DMS 273 (cell line): Measurements from ENCODE around the gene PRODH.
"Not testable (repeated sequence)": the region's sequence is repeated elsewhere in the genome, so short reads cannot be mapped to it uniquely, and the experiment has no call there.

Experiments used
- DNase-seq: peaks from one replicate; lab custom pipeline; 2025; ENCODE audit not compliant: unreplicated experiment; lab: John Stamatoyannopoulos, UW

The PRODH gene

DNA sequence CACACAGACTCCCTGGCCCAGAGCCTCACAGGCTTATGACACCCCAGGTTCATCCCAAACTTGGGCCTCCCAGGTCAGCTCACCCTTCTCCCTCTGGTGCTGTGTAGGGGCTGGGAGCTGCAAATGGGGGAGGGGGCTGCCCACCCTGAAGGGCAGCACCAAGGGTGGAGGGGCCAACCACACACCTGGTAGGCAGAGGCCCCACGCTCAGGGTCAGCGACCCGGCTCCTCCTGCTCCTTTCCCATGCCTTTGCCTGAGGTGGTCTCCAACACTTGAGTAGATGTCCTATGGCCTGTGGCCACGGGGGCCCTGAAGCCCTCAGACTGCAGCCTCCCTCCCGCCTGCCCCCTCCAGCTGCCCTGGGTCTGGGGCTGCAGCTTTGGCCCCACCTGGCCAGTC is 26.5 kb downstream of the PRODH start:
- DNase-seq = no peak

DNA sequence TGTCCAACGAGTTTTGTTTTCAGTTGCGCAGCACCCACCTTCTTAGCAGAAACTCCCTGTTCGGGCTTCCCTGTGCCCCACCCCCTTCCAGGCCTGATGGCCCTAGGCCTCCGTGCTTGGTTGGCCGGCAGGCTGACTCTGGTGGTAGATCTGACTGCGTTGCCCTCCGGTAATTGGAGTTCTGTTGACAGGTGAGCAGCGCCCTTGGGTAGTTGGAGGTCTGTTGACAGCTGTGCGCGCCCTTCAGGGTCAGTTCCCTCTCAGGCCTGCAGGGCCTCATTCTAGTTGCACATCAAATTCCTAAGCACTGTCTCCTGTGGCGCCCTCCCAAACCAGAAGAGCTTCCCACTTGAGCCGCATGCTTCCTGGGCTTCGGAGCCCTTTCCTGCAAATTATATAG is 29.2 kb downstream of the PRODH start:
- DNase-seq = no peak

DNA sequence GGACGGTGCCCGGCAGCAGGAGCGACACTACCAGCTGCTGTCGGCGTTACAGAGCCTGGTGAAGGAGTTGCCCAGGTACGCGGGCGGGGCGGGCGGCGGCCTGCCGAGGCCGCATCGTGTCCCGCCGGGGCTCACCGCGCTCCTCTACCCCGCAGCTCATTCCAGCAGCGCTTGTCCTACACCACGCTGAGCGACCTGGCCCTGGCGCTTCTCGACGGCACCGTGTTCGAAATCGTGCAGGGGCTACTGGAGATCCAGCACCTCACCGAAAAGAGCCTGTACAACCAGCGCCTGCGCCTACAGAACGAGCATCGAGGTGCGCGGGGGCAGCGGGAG is 29.7 kb downstream of the PRODH start:
- not testable (repeated sequence) for DNase-seq

DNA sequence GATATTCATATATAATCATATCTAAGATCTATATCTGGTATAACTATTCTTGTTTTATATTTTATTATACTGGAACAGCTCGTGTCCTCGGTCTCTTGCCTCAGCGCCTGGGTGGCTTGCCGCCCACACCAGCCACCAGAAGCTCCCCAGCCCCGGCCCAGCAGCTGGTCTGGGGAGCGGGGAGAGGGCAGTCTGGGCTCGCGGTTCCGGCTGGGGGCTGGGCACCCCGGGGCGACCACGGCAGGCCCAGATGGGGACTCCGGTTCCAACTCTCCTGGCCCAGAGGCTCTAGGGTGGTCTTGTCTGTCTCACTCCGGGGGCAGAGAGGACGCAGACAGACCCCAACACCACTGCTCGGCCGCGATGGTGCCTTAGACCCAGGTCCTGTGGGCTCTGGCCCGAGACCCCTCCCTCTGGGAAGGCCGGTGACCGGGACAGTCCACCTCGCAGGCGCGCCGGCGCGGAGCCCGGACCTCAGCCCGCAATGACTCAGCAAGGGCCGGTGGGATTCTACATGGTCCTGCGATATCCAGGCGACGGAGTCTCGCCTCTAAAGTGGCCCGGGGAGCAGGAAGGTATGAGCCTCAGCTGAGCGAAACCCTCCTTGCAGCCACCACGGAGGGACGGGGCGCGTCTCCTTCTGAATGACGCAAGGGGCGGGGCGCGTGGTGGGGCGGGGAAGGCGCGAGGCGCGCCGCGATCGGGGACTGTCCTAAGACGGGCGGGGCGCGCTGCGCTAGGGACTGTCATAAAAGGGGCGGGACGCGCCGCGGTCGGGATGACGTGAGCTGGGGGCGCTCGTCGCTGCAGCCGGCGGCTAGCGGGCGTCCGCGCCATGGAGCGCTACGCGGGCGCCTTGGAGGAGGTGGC is 30.3 kb downstream of the PRODH start, which contains the start of gene DGCR6:
Gene DGCR6 (plus strand): TSS at position 781 of the 870 bp plus-strand sequence. CDS start 55 bp downstream, at position 836.
- no peak for DNase-seq

DNA sequence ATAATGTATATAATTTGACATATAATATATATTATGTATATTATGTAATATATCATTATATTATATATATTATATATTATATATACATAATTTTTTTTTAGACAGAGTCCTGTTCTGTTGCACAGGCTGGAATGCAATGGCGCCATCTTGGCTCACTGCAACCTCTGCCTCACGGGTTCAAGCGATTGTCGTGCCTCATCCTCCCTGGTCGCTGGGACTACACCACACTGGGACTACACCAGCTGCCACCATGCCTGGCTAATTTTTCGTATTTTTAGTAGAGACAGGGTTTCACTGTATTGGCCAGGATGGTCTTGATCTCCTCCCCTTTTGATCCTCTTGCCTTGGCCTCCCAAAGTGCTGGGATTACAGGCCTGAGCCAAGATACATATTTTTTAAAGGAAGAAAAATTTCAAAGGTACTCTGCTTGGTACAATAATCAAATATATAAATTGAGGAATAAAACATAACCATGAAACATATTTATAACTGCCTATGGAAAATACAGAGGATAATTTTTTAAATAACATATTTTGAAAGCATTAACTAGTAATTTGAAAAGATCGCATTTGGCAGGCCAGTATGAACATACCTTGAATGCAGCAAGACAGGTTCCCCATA is 39.9 kb downstream of the PRODH start:
- not testable (repeated sequence) for DNase-seq

DNA sequence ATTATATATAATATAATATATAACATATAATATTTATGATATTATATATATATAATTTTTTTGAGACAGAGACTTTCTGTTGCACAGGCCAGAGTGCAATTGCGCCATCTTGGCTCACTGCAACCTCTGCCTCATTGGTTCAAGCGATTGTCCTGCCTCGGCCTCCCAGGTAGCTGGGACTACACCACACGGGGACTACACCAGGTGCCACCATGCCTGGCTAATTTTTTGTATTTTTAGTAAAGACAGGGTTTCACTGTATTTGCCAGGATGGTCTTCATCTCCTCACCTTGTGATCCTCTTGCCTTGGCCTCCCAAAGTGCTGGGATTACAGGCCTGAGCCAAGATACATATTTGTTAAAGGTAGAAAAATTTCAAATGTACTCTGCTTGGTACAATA is 42.3 kb downstream of the PRODH start:
- not testable (repeated sequence) for DNase-seq

DNA sequence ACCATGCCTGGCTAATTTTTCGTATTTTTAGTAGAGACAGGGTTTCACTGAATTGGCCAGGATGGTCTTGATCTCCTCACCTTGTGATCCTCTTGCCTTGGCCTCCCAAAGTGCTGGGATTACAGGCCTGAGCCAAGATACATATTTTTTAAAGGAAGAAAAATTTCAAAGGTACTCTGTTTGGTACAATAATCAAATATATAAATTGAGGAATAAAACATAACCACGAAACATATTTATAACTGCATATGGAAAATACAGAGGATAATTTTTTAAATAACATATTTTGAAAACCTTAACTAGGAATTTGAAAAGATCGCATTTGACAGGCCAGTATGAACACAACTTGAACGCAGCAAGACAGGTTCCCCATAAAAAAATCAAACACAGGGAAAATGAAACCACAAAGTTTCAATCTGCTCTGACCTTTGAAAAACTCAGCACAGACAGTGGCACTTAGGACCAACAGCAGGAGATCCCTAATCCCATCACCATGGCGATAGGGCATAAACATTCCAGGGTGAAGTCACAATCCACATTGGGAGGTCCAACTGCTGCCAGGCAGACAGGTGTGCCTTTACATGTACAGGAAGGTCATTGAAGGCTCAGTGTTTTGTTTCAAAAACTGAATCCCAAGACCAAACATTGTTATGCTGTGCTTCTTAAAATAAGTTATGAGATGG is 45.4 kb downstream of the PRODH start:
- not testable (repeated sequence) for DNase-seq

DNA sequence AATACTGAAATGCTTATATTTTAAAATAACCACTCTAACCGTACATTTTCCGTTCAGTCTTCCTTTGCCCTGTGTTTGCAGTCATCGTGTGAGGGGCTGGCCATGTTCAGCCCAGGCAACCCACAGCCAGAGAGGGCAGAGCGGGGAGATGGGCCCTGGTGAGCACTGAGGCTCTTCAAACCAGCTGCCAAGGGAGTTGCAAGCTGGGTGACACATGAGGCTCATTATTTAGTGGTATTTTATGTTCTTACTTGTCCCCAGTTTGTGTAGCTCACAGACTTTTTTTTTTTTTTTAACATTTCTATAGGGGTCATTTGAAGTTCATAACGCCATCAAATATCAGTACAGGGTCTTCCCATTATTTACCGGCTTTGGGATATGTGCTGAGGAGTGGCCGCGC is 48.0 kb downstream of the PRODH start:
- no peak for DNase-seq

DNA sequence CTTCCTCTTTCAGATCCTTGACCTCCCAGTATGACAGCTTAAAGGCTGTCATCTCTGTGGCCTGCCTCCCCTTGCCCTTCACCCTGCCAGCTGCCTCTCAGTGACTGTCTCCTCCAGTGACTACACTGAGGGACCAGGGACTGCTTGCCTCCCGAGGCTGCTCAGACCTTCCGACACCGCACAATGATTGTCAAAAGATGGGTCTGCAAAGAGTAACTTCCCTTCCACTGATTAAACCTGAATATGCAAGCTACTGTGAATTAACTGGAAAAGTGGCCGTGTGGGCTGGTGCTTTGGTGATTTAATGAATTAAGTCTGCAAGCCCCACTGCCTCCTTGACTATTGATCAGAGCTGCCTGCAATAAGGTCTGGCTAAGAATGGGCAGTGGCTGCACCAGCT is 51.6 kb downstream of the PRODH start:
- DNase-seq = not testable (repeated sequence)

DNA sequence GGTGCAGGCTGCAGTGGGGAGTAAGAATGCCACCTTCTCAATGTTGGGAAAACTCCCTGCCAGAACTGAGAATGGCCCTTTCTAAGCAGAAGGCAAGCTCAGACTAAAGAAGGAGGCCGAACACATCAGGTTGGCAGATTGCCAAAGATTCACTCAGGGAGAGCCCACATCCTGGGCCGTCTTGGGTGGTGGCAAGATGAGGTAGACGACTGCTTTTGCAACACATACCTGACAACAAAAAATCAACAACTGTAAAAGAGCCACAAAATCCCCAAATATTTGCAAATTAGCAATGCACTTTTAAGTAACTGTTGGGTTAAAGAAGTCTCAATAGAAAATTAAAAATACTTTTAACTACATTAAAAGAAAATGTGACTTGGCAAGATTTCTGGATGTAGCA is 54.8 kb downstream of the PRODH start:
- DNase-seq = not testable (repeated sequence)
